HepG2 (cell line): ENCODE data around the gene SLC35B4. TPM values are rescaled to one million over a fixed set of nuclear protein-coding genes. Genes with fewer than 3 reads are reported as not detected.
A peak's percentile ranks its signal among the peaks of the same experiment; 100 is the strongest.

Experiments used
- ATAC-seq: fragments of 200-7000 bp; cut with Tn5 transposase; 3 replicates; pipeline ENCODE4 v1.9.1; 2020; ENCODE audit warnings: mild to moderate bottlenecking, moderate library complexity
- Bru-seq: library from RNA; stranded (reverse); fragments of 400-500 nt; gene quantifications from one replicate; lab custom pipeline; 2021; lab: Mats Ljungman, UMichigan
- BruChase-seq, 2 experiments: library from RNA; stranded (reverse); fragments of 400-500 nt; gene quantifications; one replicate each; lab custom pipeline; 2021; lab: Mats Ljungman, UMichigan
- BruUV-seq: library from RNA; stranded (reverse); fragments of 400-500 nt; replicated peaks from 2 replicates; lab custom pipeline; 2021; lab: Mats Ljungman, UMichigan
- CTCF ChIA-PET: fragments of 300-600 bp; formaldehyde crosslinking; extraction: SDS; loops from one replicate; lab custom pipeline; 2021; ENCODE audit warnings: low total read pairs, inconsistent platforms, low intra/inter-chr PET ratio; lab: Yijun Ruan, JAX
- POLR2A ChIA-PET: fragments of 350-600 bp; sonication (Branson Sonifier 250); formaldehyde crosslinking; loops from one replicate; lab custom pipeline; 2020; ENCODE audit warnings: antibody characterized with exemption, inconsistent platforms; lab: Yijun Ruan, JAX
- DNase-seq: peaks from one replicate; pipeline ENCODE4 v3.0.0-alpha.2; 2015; ENCODE audit warnings: low spot score
- FAIRE-seq: peaks from 3 replicates; lab custom pipeline; 2011; peaks lifted over from hg19 to GRCh38; lab: Jason Lieb, UNC
- H2AFZ ChIP-seq: one replicate; pipeline ENCODE4 v1.6.1; 2011; ENCODE audit warnings: low read length, inconsistent platforms
- H3K27ac ChIP-seq: fragments of 300-600 bp; 3 replicates; pipeline ENCODE4 v1.8.0; 2011; ENCODE audit warnings: mixed run types, mild to moderate bottlenecking, mixed read lengths, low read length, inconsistent platforms; ENCODE audit not compliant: insufficient read depth; ENCODE audit errors: extremely low read length
- H3K27me3 ChIP-seq, 2 experiments: fragments of 200-600 bp in 1 of 2; 2 replicates in 1 of 2; 3 replicates in 1 of 2; pipeline versions ENCODE4 v1.6.0 to v1.8.0; 2011; ENCODE audit warnings: low read length in 2 of 2, mild to moderate bottlenecking in 2 of 2, moderate library complexity in 2 of 2, inconsistent platforms in 1 of 2; ENCODE audit not compliant: insufficient read depth in 2 of 2, control insufficient read depth in 1 of 2
- H3K36me3 ChIP-seq, 2 experiments: fragments of 200-600 bp in 1 of 2; replicated peaks in 1 of 2; 2 replicates in 1 of 2; 3 replicates in 1 of 2; pipeline versions ENCODE4 v1.5.1 to v1.8.0; 2011; ENCODE audit warnings: low read length in 2 of 2, inconsistent platforms in 1 of 2; ENCODE audit not compliant: insufficient read depth in 2 of 2, control insufficient read depth in 1 of 2
- H3K4me1 ChIP-seq: 2 replicates; pipeline ENCODE4 v1.5.1; 2012; ENCODE audit warnings: low read length, inconsistent platforms; ENCODE audit not compliant: insufficient read depth
- H3K4me2 ChIP-seq: 2 replicates; pipeline ENCODE4 v1.6.0; 2011; ENCODE audit warnings: low read depth, low read length, inconsistent platforms
- H3K4me3 ChIP-seq, 3 experiments: fragments of 200-600 bp in 1 of 3; sonication (generic), shearing (Covaris generic) in 1 of 3; replicated peaks in 1 of 3; 2 replicates each; pipeline ENCODE4 v1.5.1; 2011 to 2016; ENCODE audit warnings: low read length in 3 of 3, inconsistent platforms in 2 of 3, low read depth in 2 of 3, mild to moderate bottlenecking in 2 of 3, control low read depth in 1 of 3, mixed read lengths in 1 of 3; ENCODE audit not compliant: insufficient read depth in 1 of 3
- H3K79me2 ChIP-seq: one replicate; pipeline ENCODE4 v1.6.1; 2011; ENCODE audit warnings: low read length, inconsistent platforms; ENCODE audit not compliant: insufficient read depth
- H3K9ac ChIP-seq: 2 replicates; pipeline ENCODE4 v1.6.0; 2011; ENCODE audit warnings: mild to moderate bottlenecking, low read depth, low read length, inconsistent platforms; ENCODE audit not compliant: insufficient read depth
- H3K9me3 ChIP-seq: 2 replicates; pipeline ENCODE4 v1.5.1; 2012; ENCODE audit warnings: mild to moderate bottlenecking, low read length
- H4K20me1 ChIP-seq: 2 replicates; pipeline ENCODE4 v1.6.0; 2011; ENCODE audit warnings: inconsistent platforms, mild to moderate bottlenecking, low read length, moderate library complexity; ENCODE audit not compliant: insufficient read depth
- GATA4 ChIP-seq: sonication (generic); IDR thresholded peaks from 2 replicates; pipeline ENCODE4 v1.6.1; 2016; ENCODE audit warnings: antibody characterized with exemption, low read depth, borderline replicate concordance
- HNF4G ChIP-seq, 2 experiments: sonication (generic) in 1 of 2; formaldehyde crosslinking in 1 of 2; IDR thresholded peaks; 2 replicates each; pipeline versions ENCODE4 v1.4.0 to v1.6.1; 2011 to 2020; ENCODE audit warnings: borderline replicate concordance in 2 of 2, low read depth in 2 of 2, mild to moderate bottlenecking in 2 of 2, low read length in 1 of 2, missing genetic modification reagents in 1 of 2, moderate library complexity in 1 of 2
- MEIS2 ChIP-seq: sonication (generic); formaldehyde crosslinking; IDR thresholded peaks from 2 replicates; pipeline ENCODE4 v1.9.0; 2021; ENCODE audit warnings: mild to moderate bottlenecking, missing genetic modification reagents
- NR3C1 ChIP-seq: sonication (generic); formaldehyde crosslinking; IDR thresholded peaks from 2 replicates; pipeline ENCODE4 v1.4.0; 2020; ENCODE audit warnings: missing genetic modification reagents
- PHF21A ChIP-seq: sonication (generic); formaldehyde crosslinking; IDR thresholded peaks from 2 replicates; pipeline ENCODE4 v1.5.0; 2020; ENCODE audit warnings: mild to moderate bottlenecking, missing genetic modification reagents
- RELA ChIP-seq: sonication (generic); formaldehyde crosslinking; IDR thresholded peaks from 2 replicates; pipeline ENCODE4 v1.4.0; 2020; ENCODE audit warnings: missing genetic modification reagents
- SATB2 ChIP-seq: sonication (generic); formaldehyde crosslinking; IDR thresholded peaks from 2 replicates; pipeline ENCODE4 v1.5.0; 2020; ENCODE audit warnings: missing genetic modification reagents
- SP1 ChIP-seq, 2 experiments: fragments of 450-650 bp in 1 of 2; sonication (generic) in 1 of 2; formaldehyde crosslinking in 1 of 2; IDR thresholded peaks; 2 replicates each; pipeline versions ENCODE4 v1.4.0 to v1.6.1; 2016 to 2020; ENCODE audit warnings: missing genetic modification reagents in 1 of 2
- SRSF9 ChIP-seq: fragments of 200-400 bp; formaldehyde crosslinking; IDR thresholded peaks from 2 replicates; pipeline ENCODE4 v1.6.1; 2018; ENCODE audit warnings: borderline replicate concordance, mild to moderate bottlenecking, low read depth, low read length; ENCODE audit not compliant: insufficient read depth, poor library complexity, severe bottlenecking
- ZNF331 ChIP-seq: sonication (generic); formaldehyde crosslinking; IDR thresholded peaks from 2 replicates; pipeline ENCODE4 v1.4.0; 2020; ENCODE audit warnings: missing genetic modification reagents
- WGBS: methylation state at CpG from one replicate; pipeline ENCODE4 v1.1.6; 2017; ENCODE audit warnings: low lambda C conversion rate; 5-methylcytosine and 5-hydroxymethylcytosine counted together
- in situ Hi-C: cut with HindIII; loops from 2 replicates; pipeline ENCODE4 v1.10.0; 2017; ENCODE audit warnings: low pct_unique_long_range_greater_than_20kb; ENCODE audit not compliant: extremely low pct_ligation_motif_present
- intact Hi-C: fragments of 100-400 bp; cut with micrococcal nuclease; formaldehyde crosslinking; loops from one replicate; pipeline ENCODE4 v1.10.0; 2022; ENCODE audit not compliant: unreplicated experiment
- long read RNA-seq, 2 experiments: library from RNA in 1 of 2; library from polyadenylated mRNA in 1 of 2; stranded (forward) in 1 of 2; unstranded in 1 of 2; transcript quantifications; one replicate each; pipeline ENCODE4 v2.0.0, GENCODE V29; 2019 to 2022
- polyA minus RNA-seq, 3 experiments: library from RNA; depleted of rRNA, polyadenylated mRNA; stranded (reverse); fragments of >200 nt; gene quantifications; 2 replicates each; pipeline ENCODE4 v1.2.3, GENCODE V29; 2011; ENCODE audit warnings: low replicate concordance in 1 of 3
- polyA plus RNA-seq, 8 experiments: library from polyadenylated mRNA; depleted of rRNA in 3 of 8; stranded (reverse) in 7 of 8; unstranded in 1 of 8; fragments of >200 nt; fragmentation: Illumina TruSeq in 4 of 8; extraction: Trizol in 4 of 8; gene quantifications; 2 replicates each; pipeline versions ENCODE4 v1.2.1 to v1.2.3, GENCODE V29; 2011 to 2016; ENCODE audit warnings: low read depth in 4 of 8, missing spikeins in 1 of 8, mixed read lengths in 1 of 8; ENCODE audit not compliant: insufficient read depth in 1 of 8
- total RNA-seq, 5 experiments: library from RNA; depleted of rRNA; stranded (reverse); fragments of >200 nt; fragmentation: Illumina TruSeq; extraction: Trizol; gene quantifications; 2 replicates each; pipeline ENCODE4 v1.2.3, GENCODE V29; 2016; ENCODE audit warnings: low read depth in 1 of 5
- TF ChIP-seq, protein P1 (sequence below): sonication (generic); formaldehyde crosslinking; IDR thresholded peaks from 2 replicates; pipeline ENCODE4 v1.4.0; 2020; ENCODE audit warnings: missing genetic modification reagents, borderline replicate concordance
- TF ChIP-seq, protein P2 (sequence below): sonication (generic); formaldehyde crosslinking; IDR thresholded peaks from 2 replicates; pipeline ENCODE4 v1.4.0; 2020; ENCODE audit warnings: mild to moderate bottlenecking, missing genetic modification reagents

Gene SLC35B4, protein sequence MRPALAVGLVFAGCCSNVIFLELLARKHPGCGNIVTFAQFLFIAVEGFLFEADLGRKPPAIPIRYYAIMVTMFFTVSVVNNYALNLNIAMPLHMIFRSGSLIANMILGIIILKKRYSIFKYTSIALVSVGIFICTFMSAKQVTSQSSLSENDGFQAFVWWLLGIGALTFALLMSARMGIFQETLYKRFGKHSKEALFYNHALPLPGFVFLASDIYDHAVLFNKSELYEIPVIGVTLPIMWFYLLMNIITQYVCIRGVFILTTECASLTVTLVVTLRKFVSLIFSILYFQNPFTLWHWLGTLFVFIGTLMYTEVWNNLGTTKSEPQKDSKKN
- total RNA-seq (2016; rRNA removed; fragmentation: Illumina TruSeq; extraction: Trizol) (10.8 and 17.1 TPM in 2 replicates), polyA plus RNA-seq (2011; rRNA removed) (13.2 and 17.8 TPM in 2 replicates), polyA minus RNA-seq (2011; rRNA and poly(A)+ RNA removed; ENCODE audit: low replicate concordance) (30.7 and 61.9 TPM in 2 replicates), Bru-seq, nascent RNA (percentile 76 among the genes with signal in this experiment), BruChase-seq, experiment 1, labeled RNA remaining after a 6-hour chase (percentile 85 among the genes with signal in this experiment), BruChase-seq, experiment 2, labeled RNA remaining after a 2-hour chase (percentile 80 among the genes with signal in this experiment)
- 1.7 and 2.6 TPM in 2 replicates for total RNA-seq (2016; cell fraction: cytosol; rRNA removed; fragmentation: Illumina TruSeq; extraction: Trizol; ENCODE audit: low read depth)
- 10.6 and 17.5 TPM in 2 replicates for total RNA-seq (2016; cell fraction: insoluble cytoplasmic fraction; rRNA removed; fragmentation: Illumina TruSeq; extraction: Trizol)
- 6.0 and 6.2 TPM in 2 replicates for total RNA-seq (2016; cell fraction: membrane; rRNA removed; fragmentation: Illumina TruSeq; extraction: Trizol)
- 20.5 and 23.5 TPM in 2 replicates for total RNA-seq (2016; cell fraction: nucleus; rRNA removed; fragmentation: Illumina TruSeq; extraction: Trizol)
- 9.1 and 10.5 TPM in 2 replicates for polyA plus RNA-seq (2011; cell fraction: cytosol; rRNA removed)
- polyA plus RNA-seq (2011; cell fraction: nucleus; rRNA removed) = 17.4 and 25.2 TPM in 2 replicates
- 8.8 and 9.4 TPM in 2 replicates for polyA plus RNA-seq (2012)
- 2.2 and 3.0 TPM in 2 replicates for polyA plus RNA-seq (2016; cell fraction: cytosol; fragmentation: Illumina TruSeq; extraction: Trizol; ENCODE audit: low read depth)
- polyA plus RNA-seq (2016; cell fraction: insoluble cytoplasmic fraction; fragmentation: Illumina TruSeq; extraction: Trizol; ENCODE audit: low read depth) = 9.1 and 9.9 TPM in 2 replicates
- 3.4 and 3.9 TPM in 2 replicates for polyA plus RNA-seq (2016; cell fraction: membrane; fragmentation: Illumina TruSeq; extraction: Trizol; ENCODE audit: low read depth)
- 40.7 and 42.9 TPM in 2 replicates for polyA plus RNA-seq (2016; cell fraction: nucleus; fragmentation: Illumina TruSeq; extraction: Trizol; ENCODE audit: insufficient read depth, low read depth)
- 8.2 and 14.1 TPM in 2 replicates for polyA minus RNA-seq (2011; cell fraction: cytosol; rRNA and poly(A)+ RNA removed)
- 18.3 and 24.1 TPM in 2 replicates for polyA minus RNA-seq (2011; cell fraction: nucleus; rRNA and poly(A)+ RNA removed)
- long read RNA-seq, experiment 1, full-length matches to known transcripts = 11 of 12 reads
- long read RNA-seq, experiment 1, partial matches to known transcripts = 0 of 12 reads
- long read RNA-seq, experiment 1, other reads (novel, unspliced or antisense) = 1 of 12 reads
- long read RNA-seq, experiment 2, partial matches to known transcripts = 2 of 33 reads
- long read RNA-seq, experiment 2, other reads (novel, unspliced or antisense) = 30 of 33 reads

DNA sequence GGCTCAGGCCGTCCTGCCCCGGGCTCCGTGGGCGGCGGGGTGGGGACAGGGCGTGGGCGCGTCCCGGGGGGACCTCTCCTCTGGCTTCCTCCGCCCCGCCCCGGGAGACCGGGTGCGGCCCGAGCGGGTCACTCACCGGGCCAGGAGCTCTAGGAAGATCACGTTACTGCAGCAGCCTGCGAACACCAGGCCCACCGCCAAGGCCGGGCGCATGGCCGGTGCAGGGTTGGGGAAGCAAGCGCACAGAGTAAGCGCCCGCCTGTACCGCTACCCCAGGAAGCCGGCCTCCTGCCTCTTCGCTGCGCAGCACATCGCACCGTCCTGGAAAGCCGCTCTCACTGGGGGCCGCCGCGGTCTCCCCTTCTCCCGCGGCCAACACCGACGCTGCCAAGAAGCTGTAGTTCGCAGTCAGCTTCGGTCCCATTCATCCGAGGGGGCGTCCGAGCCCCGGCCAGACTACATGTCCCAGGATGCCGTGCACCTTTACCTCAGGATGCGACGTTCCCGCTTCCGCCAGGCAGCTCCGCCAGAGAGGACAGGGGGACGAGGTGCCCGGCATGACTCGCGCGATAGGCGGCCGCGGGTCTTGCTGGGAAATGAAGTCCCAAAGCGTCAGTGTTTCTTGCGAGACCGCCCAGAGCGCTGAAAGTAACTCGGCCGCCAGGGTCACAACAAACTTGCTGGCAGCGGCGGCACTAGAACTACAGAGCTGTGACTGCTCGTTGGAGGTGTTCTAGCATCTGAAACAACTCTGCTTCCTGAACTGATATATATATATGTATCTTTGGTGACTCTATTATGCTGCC, at the start of gene SLC35B4:
SLC35B4 (minus strand) TSS at position 392 of the 806 bp plus-strand sequence; CDS start at position 213, 179 bp downstream.
- 0% methylated on average over 7 of the region's 69 CpGs for WGBS
- Histone ChIP-seq H4K20me1 (no peaks in the 10 kb centered on the region; the same call in 1 of the 2 replicates), H3K27me3 (peaks cover 0 to 15% of the 10 kb centered on the region in 2 experiments; a peak in 2 of 5 replicates), H3K9ac (peak within 1 kb of the TSS; percentile 79), H3K27ac (peak within 1 kb of the TSS; percentile 81), H2AFZ (peak within 1 kb of the TSS; percentile 94), H3K79me2 (peaks cover 2% of the 10 kb centered on the region), H3K36me3 (no peaks in the 10 kb centered on the region), H3K4me1 (peaks cover 21% of the 10 kb centered on the region), H3K4me2 (peak within 1 kb of the TSS; percentile 86), H3K4me3 (peak within 1 kb of the TSS; percentile 77 to 91 (median 87)), H3K9me3 (no peaks in the 10 kb centered on the region)
- DNase-seq (peak; percentile 96), ATAC-seq (peak; percentile 99), FAIRE-seq (peak; percentile 92)
- in situ Hi-C loops = no loop called here
- no TSS peak for BruUV-seq
- POLR2A ChIA-PET = interaction anchor here (0.9 to 1.6 kb wide), 10 partner anchors 14 to 116 kb away, joined by 3 to 13 read pairs (median 4); no protein-coding TSS in a partner anchor
- intact Hi-C loops = loop anchor here (1.0 to 5.0 kb wide), 3 partner anchors 23 to 52 kb away; no protein-coding TSS in a partner anchor
- CTCF ChIA-PET = no interaction called here
- TF ChIP-seq RELA (CRISPR knock-in tag) (no peak), PHF21A (CRISPR knock-in tag) (peak; percentile 48; the same call in 1 of the 2 replicates), SP1 (IDR thresholded peaks at IDR 0.05) (no peak), SP1 (CRISPR knock-in tag; IDR thresholded peaks at IDR 0.05) (peak; percentile 71), SATB2 (CRISPR knock-in tag) (no peak), SRSF9 (no peak), MEIS2 (no peak), GATA4 (no peak), HNF4G (IDR thresholded peaks at IDR 0.05; ENCODE audit: borderline replicate concordance, low read depth, low read length) (no peak), HNF4G (CRISPR knock-in tag; IDR thresholded peaks at IDR 0.05; ENCODE audit: borderline replicate concordance, low read depth) (no peak), ZNF331 (CRISPR knock-in tag) (no peak), NR3C1 (no peak)
- TF ChIP-seq, protein P1, sequence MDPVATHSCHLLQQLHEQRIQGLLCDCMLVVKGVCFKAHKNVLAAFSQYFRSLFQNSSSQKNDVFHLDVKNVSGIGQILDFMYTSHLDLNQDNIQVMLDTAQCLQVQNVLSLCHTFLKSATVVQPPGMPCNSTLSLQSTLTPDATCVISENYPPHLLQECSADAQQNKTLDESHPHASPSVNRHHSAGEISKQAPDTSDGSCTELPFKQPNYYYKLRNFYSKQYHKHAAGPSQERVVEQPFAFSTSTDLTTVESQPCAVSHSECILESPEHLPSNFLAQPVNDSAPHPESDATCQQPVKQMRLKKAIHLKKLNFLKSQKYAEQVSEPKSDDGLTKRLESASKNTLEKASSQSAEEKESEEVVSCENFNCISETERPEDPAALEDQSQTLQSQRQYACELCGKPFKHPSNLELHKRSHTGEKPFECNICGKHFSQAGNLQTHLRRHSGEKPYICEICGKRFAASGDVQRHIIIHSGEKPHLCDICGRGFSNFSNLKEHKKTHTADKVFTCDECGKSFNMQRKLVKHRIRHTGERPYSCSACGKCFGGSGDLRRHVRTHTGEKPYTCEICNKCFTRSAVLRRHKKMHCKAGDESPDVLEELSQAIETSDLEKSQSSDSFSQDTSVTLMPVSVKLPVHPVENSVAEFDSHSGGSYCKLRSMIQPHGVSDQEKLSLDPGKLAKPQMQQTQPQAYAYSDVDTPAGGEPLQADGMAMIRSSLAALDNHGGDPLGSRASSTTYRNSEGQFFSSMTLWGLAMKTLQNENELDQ (CRISPR knock-in tag) = no peak
- TF ChIP-seq, protein P2, sequence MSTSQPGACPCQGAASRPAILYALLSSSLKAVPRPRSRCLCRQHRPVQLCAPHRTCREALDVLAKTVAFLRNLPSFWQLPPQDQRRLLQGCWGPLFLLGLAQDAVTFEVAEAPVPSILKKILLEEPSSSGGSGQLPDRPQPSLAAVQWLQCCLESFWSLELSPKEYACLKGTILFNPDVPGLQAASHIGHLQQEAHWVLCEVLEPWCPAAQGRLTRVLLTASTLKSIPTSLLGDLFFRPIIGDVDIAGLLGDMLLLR (CRISPR knock-in tag) = no peak
